ENCODE results near the gene DDX20. TPM values are rescaled to one million over a fixed set of nuclear protein-coding genes. Genes with fewer than 3 reads are reported as not detected.

The DDX20 gene
- total and polyA plus RNA-seq, 2 donors (not counting 3 experiments of a cell fraction or from before 2014, with no cell fraction given), result 4.1 to 15.9 TPM

- POLR2A ChIA-PET, result no interaction called here
- BruUV-seq (replicated peaks), result no TSS peak
- H3K79me2 ChIP-seq (ENCODE audit: control insufficient read depth, insufficient read depth, low read length), result no peaks in the 10 kb centered on the region
- H3K9me3 ChIP-seq (replicated peaks; ENCODE audit: control insufficient read depth, insufficient read depth, low read length), result no peaks in the 10 kb centered on the region
- CTCF ChIA-PET, result interaction anchor here (1.0 kb wide), 1 partner anchor 42 kb away, joined by 3 read pairs; no protein-coding TSS in a partner anchor
- no peak overlapping the region for H3K9ac ChIP-seq (replicated peaks; ENCODE audit: extremely low read depth, insufficient read depth, low read length)
- H4K20me1 ChIP-seq (replicated peaks; ENCODE audit: control insufficient read depth, extremely low read depth, insufficient read depth, low read length), result no peaks in the 10 kb centered on the region
- H3K4me1 ChIP-seq (ENCODE audit: control insufficient read depth, extremely low read depth, insufficient read depth, low read length), result no peaks in the 10 kb centered on the region
- H2AFZ ChIP-seq (ENCODE audit: low read depth, low read length), result no peak overlapping the region
- dilution Hi-C loops (cut with MboI; ENCODE audit: extremely low pct_ligation_motif_present, low sequenced_read_pairs) (no loop called here), intact Hi-C loops (cut with micrococcal nuclease) (no loop called here)
- no peaks in the 10 kb centered on the region for H3K9me1 ChIP-seq (replicated peaks; ENCODE audit: control insufficient read depth, extremely low read depth, insufficient read depth, low read length)
- H3K36me3 ChIP-seq (ENCODE audit: control insufficient read depth in 2 of 2, extremely low read depth in 1 of 2, insufficient read depth in 2 of 2, low read length in 2 of 2), result no peaks in the 10 kb centered on the region
- DNase-seq (ENCODE audit: low read depth, low spot score) (no peak), FAIRE-seq (no peak)
- no peak overlapping the region for H3K27ac ChIP-seq (ENCODE audit: insufficient read depth, low read depth, low read length)
- H3K27me3 ChIP-seq (ENCODE audit: control insufficient read depth in 2 of 2, insufficient read depth in 2 of 2, low read length in 2 of 2), result peaks cover 2 to 8% of the 10 kb centered on the region in 2 experiments
- no peak overlapping the region for H3K4me3 ChIP-seq (replicated peaks in 1 of 3; ENCODE audit: insufficient read depth in 1 of 3, low read depth in 1 of 3, low read length in 3 of 3)
- no peak overlapping the region for H3K4me2 ChIP-seq (ENCODE audit: insufficient read depth, low read length)
- TF ChIP-seq POLR2A (IDR thresholded peaks at IDR 0.05; ENCODE audit: low read depth, low read length), result no peak
- no peak for TF ChIP-seq GATA2 (IDR thresholded peaks at IDR 0.05; ENCODE audit: insufficient read depth, insufficient read length, low read depth, low read length)
- TF ChIP-seq FOS (IDR thresholded peaks at IDR 0.05; ENCODE audit: borderline replicate concordance, insufficient read depth, low read length), result no peak
- TF ChIP-seq MYC (IDR thresholded peaks at IDR 0.05; ENCODE audit: low read depth, low read length), result no peak
These were observed 36.5 kb downstream of the DDX20 start for GRCh38 chr1:111792249-111792648.

GRCh38 chr1:111793923-111794322 lies 38.2 kb downstream of the DDX20 start:
- BruUV-seq (replicated peaks), result no TSS peak

More at GRCh38 chr1:111793923-111794322, 38.2 kb downstream of the DDX20 start:
- no peaks in the 10 kb centered on the region for H3K36me3 ChIP-seq (ENCODE audit: control insufficient read depth in 2 of 2, extremely low read depth in 1 of 2, insufficient read depth in 2 of 2, low read length in 2 of 2)
- no peak for TF ChIP-seq FOS (IDR thresholded peaks at IDR 0.05; ENCODE audit: borderline replicate concordance, insufficient read depth, low read length)
- no peak for TF ChIP-seq CTCF (IDR thresholded peaks at IDR 0.05; ENCODE audit: extremely low read depth in 1 of 2, insufficient read depth in 1 of 2, low read depth in 1 of 2, low read length in 2 of 2)
- TF ChIP-seq POLR2AphosphoS5 (IDR thresholded peaks at IDR 0.05; ENCODE audit: insufficient read depth, low read depth, low read length), result no peak
- TF ChIP-seq EZH2 (IDR thresholded peaks at IDR 0.05; ENCODE audit: borderline replicate concordance, low read depth, low read length, severe bottlenecking), result no peak
- TF ChIP-seq MAX (IDR thresholded peaks at IDR 0.05; ENCODE audit: insufficient read depth, insufficient read length), result no peak
- TF ChIP-seq POLR2A (IDR thresholded peaks at IDR 0.05; ENCODE audit: low read depth, low read length), result no peak
- no peak for TF ChIP-seq JUN (IDR thresholded peaks at IDR 0.05; ENCODE audit: borderline replicate concordance, insufficient read depth, insufficient read length, low read depth)
- no peak for TF ChIP-seq GATA2 (IDR thresholded peaks at IDR 0.05; ENCODE audit: insufficient read depth, insufficient read length, low read depth, low read length)
- TF ChIP-seq MYC (IDR thresholded peaks at IDR 0.05; ENCODE audit: low read depth, low read length), result no peak
- ChIA-PET CTCF (interaction anchor here (0.5 kb wide), 1 partner anchor 21 kb away, joined by 3 read pairs; no protein-coding TSS in a partner anchor), POLR2A (no interaction called here)
- no peaks in the 10 kb centered on the region for H4K20me1 ChIP-seq (replicated peaks; ENCODE audit: control insufficient read depth, extremely low read depth, insufficient read depth, low read length)
- no peak overlapping the region for H2AFZ ChIP-seq (ENCODE audit: low read depth, low read length)
- H3K4me2 ChIP-seq (ENCODE audit: insufficient read depth, low read length), result no peak overlapping the region
- no peak overlapping the region for H3K9ac ChIP-seq (replicated peaks; ENCODE audit: extremely low read depth, insufficient read depth, low read length)
- no peaks in the 10 kb centered on the region for H3K9me1 ChIP-seq (replicated peaks; ENCODE audit: control insufficient read depth, extremely low read depth, insufficient read depth, low read length)
- DNase-seq (ENCODE audit: low read depth, low spot score), result no peak
- intact Hi-C loops (cut with micrococcal nuclease), result no loop called here
- no peaks in the 10 kb centered on the region for H3K79me2 ChIP-seq (ENCODE audit: control insufficient read depth, insufficient read depth, low read length)
- no peaks in the 10 kb centered on the region for H3K4me1 ChIP-seq (ENCODE audit: control insufficient read depth, extremely low read depth, insufficient read depth, low read length)
- no peak for FAIRE-seq
- no peak overlapping the region for H3K27ac ChIP-seq (ENCODE audit: insufficient read depth, low read depth, low read length)
- peaks cover 0 to 7% of the 10 kb centered on the region in 2 experiments for H3K27me3 ChIP-seq (ENCODE audit: control insufficient read depth in 2 of 2, insufficient read depth in 2 of 2, low read length in 2 of 2)
- H3K9me3 ChIP-seq (replicated peaks; ENCODE audit: control insufficient read depth, insufficient read depth, low read length), result no peaks in the 10 kb centered on the region
- dilution Hi-C loops (cut with MboI; ENCODE audit: extremely low pct_ligation_motif_present, low sequenced_read_pairs), result no loop called here
- no peak overlapping the region for H3K4me3 ChIP-seq (replicated peaks in 1 of 3; ENCODE audit: insufficient read depth in 1 of 3, low read depth in 1 of 3, low read length in 3 of 3)

Data from endothelial cell of umbilical vein (primary cell).